ENCODE measurements around the gene UNC5A. TPM values are rescaled to one million over a fixed set of nuclear protein-coding genes. Genes with fewer than 3 reads are reported as not detected.

The UNC5A gene
- total and polyA plus RNA-seq, 10 of the 15 experiments (the other 5 are each of a cell fraction or from before 2014, with no cell fraction given), result not detected

GRCh38 chr5:176797456-176798050, 12.8 kb upstream of the UNC5A start:
- Histone ChIP-seq H4K20me1 (ENCODE audit: control insufficient read depth, insufficient read depth) (no peaks in the 10 kb centered on the region), H3K9me3 (replicated peaks; ENCODE audit: control insufficient read depth, insufficient read depth, low read length) (no peaks in the 10 kb centered on the region), H3K4me1 (ENCODE audit: control insufficient read depth, insufficient read depth, low read length) (no peaks in the 10 kb centered on the region), H3K79me2 (ENCODE audit: control insufficient read depth, insufficient read depth, low read length) (no peaks in the 10 kb centered on the region), H3K36me3 (ENCODE audit: control insufficient read depth in 2 of 2, insufficient read depth in 2 of 2, low read length in 1 of 2) (no peaks in the 10 kb centered on the region), H3K27me3 (replicated peaks in 1 of 2; ENCODE audit: control insufficient read depth in 2 of 2, insufficient read depth in 2 of 2, low read length in 1 of 2) (no peaks in the 10 kb centered on the region; a peak in 2 of 4 replicates), H3K4me3 (no peak overlapping the region), H3K27ac (ENCODE audit: control insufficient read depth, insufficient read depth) (no peak overlapping the region), H3K4me2 (ENCODE audit: control insufficient read depth, insufficient read depth) (no peak overlapping the region), H3K9ac (ENCODE audit: control insufficient read depth, insufficient read depth, low read length) (no peak overlapping the region), H2AFZ (ENCODE audit: control insufficient read depth, low read depth, low read length) (no peak overlapping the region)
- no peak for ATAC-seq
- CTCF ChIA-PET, result interaction anchor here (1.3 kb wide), 1 partner anchor 137 kb away, joined by 4 read pairs; no protein-coding TSS in a partner anchor
- SMC1A ChIA-PET (ENCODE audit: uncharacterized antibody, unreplicated experiment), result no interaction called here
- 45% methylated on average over 21 of the region's 21 CpGs for WGBS (ENCODE audit: insufficient coverage, insufficient replicate concordance, low lambda C conversion rate, missing lambda C conversion rate)
- intact Hi-C loops (cut with micrococcal nuclease; ENCODE audit: unreplicated experiment) (no loop called here), in situ Hi-C loops (cut with MboI) (no loop called here)
- DNase-seq (ENCODE audit: low read depth, low spot score), result no peak
- no peak for FAIRE-seq
- RAD21 ChIA-PET (ENCODE audit: unreplicated experiment), result no interaction called here
- BruUV-seq (replicated peaks), result no TSS peak
- POLR2A ChIA-PET, result interaction anchor here (0.6 kb wide), 1 partner anchor 34 kb away, joined by 5 read pairs; no protein-coding TSS in a partner anchor
- TF ChIP-seq SRF (IDR thresholded peaks at IDR 0.05; ENCODE audit: low read depth in 2 of 2, low read length in 2 of 2), result no peak
- TF ChIP-seq GATAD2B (conservative IDR thresholded peaks at IDR 0.05; ENCODE audit: low read depth), result no peak
- TF ChIP-seq MEF2A (IDR thresholded peaks at IDR 0.05; ENCODE audit: insufficient read depth, low read depth, low read length), result no peak

- no peak for ATAC-seq
- Histone ChIP-seq H3K4me2 (ENCODE audit: control insufficient read depth, insufficient read depth) (no peak overlapping the region), H3K27me3 (replicated peaks in 1 of 2; ENCODE audit: control insufficient read depth in 2 of 2, insufficient read depth in 2 of 2, low read length in 1 of 2) (no peaks in the 10 kb centered on the region; a peak in 2 of 4 replicates), H4K20me1 (ENCODE audit: control insufficient read depth, insufficient read depth) (no peaks in the 10 kb centered on the region), H3K36me3 (ENCODE audit: control insufficient read depth in 2 of 2, insufficient read depth in 2 of 2, low read length in 1 of 2) (no peaks in the 10 kb centered on the region), H3K9ac (ENCODE audit: control insufficient read depth, insufficient read depth, low read length) (no peak overlapping the region), H3K79me2 (ENCODE audit: control insufficient read depth, insufficient read depth, low read length) (no peaks in the 10 kb centered on the region), H3K4me1 (ENCODE audit: control insufficient read depth, insufficient read depth, low read length) (no peaks in the 10 kb centered on the region), H3K27ac (ENCODE audit: control insufficient read depth, insufficient read depth) (no peak overlapping the region), H3K4me3 (no peak overlapping the region), H3K9me3 (replicated peaks; ENCODE audit: control insufficient read depth, insufficient read depth, low read length) (no peaks in the 10 kb centered on the region), H2AFZ (ENCODE audit: control insufficient read depth, low read depth, low read length) (no peak overlapping the region)
- ChIA-PET RAD21 (ENCODE audit: unreplicated experiment) (no interaction called here), POLR2A (interaction anchor here (0.6 kb wide), 1 partner anchor 33 kb away, joined by 5 read pairs; no protein-coding TSS in a partner anchor), CTCF (no interaction called here), SMC1A (ENCODE audit: uncharacterized antibody, unreplicated experiment) (no interaction called here)
- in situ Hi-C loops (cut with MboI), result no loop called here
- FAIRE-seq, result no peak
- WGBS (ENCODE audit: insufficient coverage, insufficient replicate concordance, low lambda C conversion rate, missing lambda C conversion rate), result 71% methylated on average over 33 of the region's 33 CpGs
- intact Hi-C loops (cut with micrococcal nuclease; ENCODE audit: unreplicated experiment), result no loop called here
- DNase-seq (ENCODE audit: low read depth, low spot score), result no peak
- no TSS peak for BruUV-seq (replicated peaks)
- no peak for TF ChIP-seq ASH2L (IDR thresholded peaks at IDR 0.05; ENCODE audit: borderline replicate concordance, low read depth)
- no peak for TF ChIP-seq ZNF274 (IDR thresholded peaks at IDR 0.05; ENCODE audit: insufficient read depth, insufficient read length)
These were observed 12.1 kb upstream of the UNC5A start for GRCh38 chr5:176798086-176798876.

Data from GM12878 (cell line).